ENCODE results near the gene WDR59.

Gene WDR59

DNA sequence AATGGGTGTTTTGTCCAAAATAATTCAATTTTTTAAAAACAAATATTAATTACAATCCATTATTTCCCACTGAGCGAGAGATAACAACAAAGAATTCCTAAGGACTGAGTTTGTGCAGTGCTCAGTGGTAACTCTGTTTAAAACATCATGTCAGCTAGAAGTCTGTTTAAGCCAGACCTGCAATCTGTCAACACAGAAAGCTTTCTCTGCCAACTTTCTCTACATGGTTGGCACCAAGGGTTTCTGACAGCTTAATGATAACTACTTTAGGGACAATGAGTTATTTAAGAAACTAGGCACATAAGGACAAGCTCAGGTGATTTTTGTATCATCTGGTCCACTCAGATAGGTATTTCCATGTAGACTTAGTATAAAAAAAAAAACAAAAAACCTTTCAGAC is 81.8 kb downstream of the WDR59 start:
- TF ChIP-seq, protein P1, sequence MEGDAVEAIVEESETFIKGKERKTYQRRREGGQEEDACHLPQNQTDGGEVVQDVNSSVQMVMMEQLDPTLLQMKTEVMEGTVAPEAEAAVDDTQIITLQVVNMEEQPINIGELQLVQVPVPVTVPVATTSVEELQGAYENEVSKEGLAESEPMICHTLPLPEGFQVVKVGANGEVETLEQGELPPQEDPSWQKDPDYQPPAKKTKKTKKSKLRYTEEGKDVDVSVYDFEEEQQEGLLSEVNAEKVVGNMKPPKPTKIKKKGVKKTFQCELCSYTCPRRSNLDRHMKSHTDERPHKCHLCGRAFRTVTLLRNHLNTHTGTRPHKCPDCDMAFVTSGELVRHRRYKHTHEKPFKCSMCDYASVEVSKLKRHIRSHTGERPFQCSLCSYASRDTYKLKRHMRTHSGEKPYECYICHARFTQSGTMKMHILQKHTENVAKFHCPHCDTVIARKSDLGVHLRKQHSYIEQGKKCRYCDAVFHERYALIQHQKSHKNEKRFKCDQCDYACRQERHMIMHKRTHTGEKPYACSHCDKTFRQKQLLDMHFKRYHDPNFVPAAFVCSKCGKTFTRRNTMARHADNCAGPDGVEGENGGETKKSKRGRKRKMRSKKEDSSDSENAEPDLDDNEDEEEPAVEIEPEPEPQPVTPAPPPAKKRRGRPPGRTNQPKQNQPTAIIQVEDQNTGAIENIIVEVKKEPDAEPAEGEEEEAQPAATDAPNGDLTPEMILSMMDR (IDR thresholded peaks at IDR 0.05): no peak
- Histone ChIP-seq H2AFZ (no peak overlapping the region), H3K9me3 (ENCODE audit: control insufficient read depth, low read length) (no peaks in the 10 kb centered on the region), H3K27ac (no peak overlapping the region), H3K9ac (no peak overlapping the region), H3K4me3 (ENCODE audit: low read depth, low read length) (no peak overlapping the region), H3K4me2 (ENCODE audit: low read length) (no peak overlapping the region), H3K4me1 (no peaks in the 10 kb centered on the region), H3K36me3 (ENCODE audit: control insufficient read depth, insufficient read depth, low read length) (no peaks in the 10 kb centered on the region), H3K27me3 (ENCODE audit: control insufficient read depth, insufficient read depth, low read length) (no peaks in the 10 kb centered on the region), H3K79me2 (no peaks in the 10 kb centered on the region)

DNA sequence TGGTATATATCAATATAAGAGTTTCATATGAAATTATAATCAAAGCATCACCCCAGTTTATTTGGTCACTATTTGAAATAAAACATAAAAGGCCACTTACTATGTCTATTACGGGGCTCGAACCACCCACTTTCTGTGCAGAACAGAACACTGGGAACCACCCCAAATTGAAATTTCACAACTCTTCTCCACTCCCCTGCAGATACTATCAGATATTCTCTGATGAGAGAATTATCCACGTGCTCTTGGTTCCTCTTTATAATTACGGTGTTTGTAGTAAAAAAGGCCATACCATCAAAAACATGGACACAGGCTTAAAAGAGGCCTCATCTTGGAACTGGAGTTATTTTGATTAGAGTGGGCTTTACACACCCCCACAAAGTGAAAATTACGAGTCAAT is 82.8 kb downstream of the WDR59 start:
- Histone ChIP-seq H3K36me3 (ENCODE audit: control insufficient read depth, insufficient read depth, low read length) (no peaks in the 10 kb centered on the region), H3K9ac (no peak overlapping the region), H3K4me2 (ENCODE audit: low read length) (no peak overlapping the region), H3K27me3 (ENCODE audit: control insufficient read depth, insufficient read depth, low read length) (no peaks in the 10 kb centered on the region), H3K27ac (no peak overlapping the region), H2AFZ (no peak overlapping the region), H3K9me3 (ENCODE audit: control insufficient read depth, low read length) (no peaks in the 10 kb centered on the region), H3K79me2 (no peaks in the 10 kb centered on the region), H3K4me1 (no peaks in the 10 kb centered on the region), H3K4me3 (ENCODE audit: low read depth, low read length) (no peak overlapping the region)
- TF ChIP-seq, protein P1 (IDR thresholded peaks at IDR 0.05): no peak

DNA sequence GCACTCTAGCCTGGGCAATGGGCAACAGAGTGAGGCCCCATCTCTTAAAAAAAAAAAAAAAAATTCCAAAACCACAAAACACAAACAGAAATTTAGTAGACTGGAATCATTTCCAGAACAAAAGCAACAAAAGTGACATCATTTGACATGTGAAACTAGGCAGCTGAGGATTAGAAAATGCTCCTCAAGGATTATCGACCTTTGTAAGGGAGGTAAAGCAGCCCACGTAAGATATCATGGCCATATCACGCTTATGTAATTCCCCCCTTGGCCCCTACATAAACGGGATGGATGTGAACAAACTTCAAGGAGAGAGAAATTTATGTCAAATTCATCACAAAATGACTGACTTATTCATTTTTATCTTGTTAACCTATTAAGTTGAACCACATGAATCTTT is 83.3 kb downstream of the WDR59 start:
- Histone ChIP-seq H3K9ac (no peak overlapping the region), H3K27ac (no peak overlapping the region), H3K79me2 (no peaks in the 10 kb centered on the region), H3K9me3 (ENCODE audit: control insufficient read depth, low read length) (no peaks in the 10 kb centered on the region), H3K27me3 (ENCODE audit: control insufficient read depth, insufficient read depth, low read length) (no peaks in the 10 kb centered on the region), H2AFZ (no peak overlapping the region), H3K4me2 (ENCODE audit: low read length) (no peak overlapping the region), H3K4me3 (ENCODE audit: low read depth, low read length) (no peak overlapping the region), H3K4me1 (no peaks in the 10 kb centered on the region), H3K36me3 (ENCODE audit: control insufficient read depth, insufficient read depth, low read length) (no peaks in the 10 kb centered on the region)
- TF ChIP-seq, protein P1 (IDR thresholded peaks at IDR 0.05): no peak

DNA sequence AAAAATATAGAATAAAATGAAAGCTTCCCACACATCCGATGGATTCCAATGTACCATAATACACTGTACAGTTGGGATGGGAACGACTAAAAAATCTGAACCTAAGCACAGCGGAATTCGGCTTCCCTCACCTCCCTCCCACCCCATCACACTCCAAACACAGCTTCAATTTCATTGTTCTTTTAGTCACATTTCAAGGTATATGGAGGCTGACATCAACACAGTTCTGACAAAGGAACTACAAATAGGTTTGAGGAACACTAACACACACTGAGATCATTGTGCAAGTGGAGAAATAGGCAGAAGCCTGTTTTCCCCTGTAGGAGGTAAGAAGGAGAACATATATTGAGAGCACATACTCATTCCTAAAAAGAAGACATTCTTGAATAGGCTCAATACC is 85.1 kb downstream of the WDR59 start:
- Histone ChIP-seq H3K9ac (no peak overlapping the region), H3K4me1 (no peaks in the 10 kb centered on the region), H3K4me3 (ENCODE audit: low read depth, low read length) (no peak overlapping the region), H3K36me3 (ENCODE audit: control insufficient read depth, insufficient read depth, low read length) (no peaks in the 10 kb centered on the region), H3K79me2 (no peaks in the 10 kb centered on the region), H2AFZ (no peak overlapping the region), H3K27me3 (ENCODE audit: control insufficient read depth, insufficient read depth, low read length) (no peaks in the 10 kb centered on the region), H3K9me3 (ENCODE audit: control insufficient read depth, low read length) (no peaks in the 10 kb centered on the region), H3K4me2 (ENCODE audit: low read length) (no peak overlapping the region), H3K27ac (no peak overlapping the region)
- TF ChIP-seq, protein P1 (IDR thresholded peaks at IDR 0.05): no peak

DNA sequence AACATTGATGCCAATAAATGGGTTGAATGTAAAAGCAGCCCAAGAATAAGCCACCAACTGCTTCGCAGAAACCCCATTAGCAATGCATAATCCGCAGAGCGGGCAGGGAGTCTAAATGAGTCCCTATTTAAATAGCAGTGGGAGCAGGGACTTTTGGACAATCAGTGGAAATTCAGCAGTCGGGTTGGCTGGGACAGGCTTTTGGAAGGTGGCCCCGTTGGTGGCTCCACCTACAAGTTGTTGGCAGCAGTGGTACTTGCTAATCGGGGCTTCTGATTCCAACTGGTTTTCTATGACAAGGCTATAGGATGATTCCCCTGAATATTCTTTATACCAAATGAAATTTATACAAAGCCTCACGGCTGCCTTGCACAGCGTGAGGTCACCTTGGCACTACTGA is 86.3 kb downstream of the WDR59 start:
- Histone ChIP-seq H3K36me3 (ENCODE audit: control insufficient read depth, insufficient read depth, low read length) (no peaks in the 10 kb centered on the region), H3K9ac (no peak overlapping the region), H3K9me3 (ENCODE audit: control insufficient read depth, low read length) (no peaks in the 10 kb centered on the region), H3K4me2 (ENCODE audit: low read length) (no peak overlapping the region), H3K4me1 (no peaks in the 10 kb centered on the region), H2AFZ (no peak overlapping the region), H3K4me3 (ENCODE audit: low read depth, low read length) (no peak overlapping the region), H3K27ac (no peak overlapping the region), H3K27me3 (ENCODE audit: control insufficient read depth, insufficient read depth, low read length) (no peaks in the 10 kb centered on the region), H3K79me2 (no peaks in the 10 kb centered on the region)
- TF ChIP-seq, protein P1 (IDR thresholded peaks at IDR 0.05): no peak
